Neuron (in vitro differentiated cells): ENCODE data around the gene MKLN1.

Source experiments
- H2AFZ ChIP-seq: one replicate; pipeline ENCODE4 v1.6.1; 2013; ENCODE audit warnings: low read depth, mild to moderate bottlenecking, inconsistent platforms, low read length, moderate library complexity
- H3K27me3 ChIP-seq: one replicate; pipeline ENCODE4 v1.6.1; 2013; ENCODE audit warnings: low read length; ENCODE audit not compliant: insufficient read depth
- H3K36me3 ChIP-seq: one replicate; pipeline ENCODE4 v1.6.1; 2013; ENCODE audit warnings: low read length; ENCODE audit not compliant: insufficient read depth
- H3K4me1 ChIP-seq: one replicate; pipeline ENCODE4 v1.6.1; 2013; ENCODE audit warnings: low read length; ENCODE audit not compliant: insufficient read depth
- H3K4me3 ChIP-seq: 2 replicates; pipeline ENCODE4 v1.5.1; 2013; ENCODE audit warnings: mild to moderate bottlenecking, low read length, moderate library complexity
- H3K9me3 ChIP-seq: one replicate; pipeline ENCODE4 v1.6.1; 2013; ENCODE audit warnings: low read length

Gene MKLN1

GRCh38 chr7:131524703-131525102 is 197.0 kb downstream of the MKLN1 start:
- Histone ChIP-seq H3K27me3 (no peaks in the 10 kb centered on the region), H2AFZ (no peak overlapping the region), H3K4me3 (no peak overlapping the region), H3K9me3 (no peaks in the 10 kb centered on the region), H3K36me3 (peaks cover 9% of the 10 kb centered on the region), H3K4me1 (peaks cover 7% of the 10 kb centered on the region)

- Histone ChIP-seq H3K36me3 (peaks cover 5% of the 10 kb centered on the region), H3K9me3 (no peaks in the 10 kb centered on the region), H3K4me1 (peaks cover 7% of the 10 kb centered on the region), H2AFZ (no peak overlapping the region), H3K4me3 (no peak overlapping the region), H3K27me3 (no peaks in the 10 kb centered on the region)
These were observed 198.1 kb downstream of the MKLN1 start for GRCh38 chr7:131525820-131526219.

GRCh38 chr7:131527456-131527855 is 199.8 kb downstream of the MKLN1 start:
- Histone ChIP-seq H3K27me3 (no peaks in the 10 kb centered on the region), H3K9me3 (peaks cover 4% of the 10 kb centered on the region), H2AFZ (no peak overlapping the region), H3K4me3 (no peak overlapping the region), H3K36me3 (peaks cover 10% of the 10 kb centered on the region), H3K4me1 (peaks cover 7% of the 10 kb centered on the region)

- no peak overlapping the region for H2AFZ ChIP-seq
- H3K36me3 ChIP-seq: peaks cover 23% of the 10 kb centered on the region
These were observed 201.5 kb downstream of the MKLN1 start for GRCh38 chr7:131529179-131529578.

GRCh38 chr7:131529617-131530016 is 201.9 kb downstream of the MKLN1 start:
- H3K4me3 ChIP-seq: no peak overlapping the region
- peaks cover 23% of the 10 kb centered on the region for H3K36me3 ChIP-seq
- no peak overlapping the region for H2AFZ ChIP-seq
- H3K4me1 ChIP-seq: peaks cover 7% of the 10 kb centered on the region
- H3K9me3 ChIP-seq: peaks cover 4% of the 10 kb centered on the region
- H3K27me3 ChIP-seq: no peaks in the 10 kb centered on the region

More at GRCh38 chr7:131529179-131529578, 201.5 kb downstream of the MKLN1 start:
- no peaks in the 10 kb centered on the region for H3K27me3 ChIP-seq
- H3K4me3 ChIP-seq: no peak overlapping the region
- peaks cover 4% of the 10 kb centered on the region for H3K9me3 ChIP-seq
- H3K4me1 ChIP-seq: peaks cover 7% of the 10 kb centered on the region

- H3K36me3 ChIP-seq: peaks cover 23% of the 10 kb centered on the region
- peaks cover 4% of the 10 kb centered on the region for H3K9me3 ChIP-seq
- peaks cover 7% of the 10 kb centered on the region for H3K4me1 ChIP-seq
These were observed 202.5 kb downstream of the MKLN1 start for GRCh38 chr7:131530137-131530536.

GRCh38 chr7:131532570-131533091 is 205.0 kb downstream of the MKLN1 start:
- H3K4me3 ChIP-seq: no peak overlapping the region
- peaks cover 7% of the 10 kb centered on the region for H3K4me1 ChIP-seq
- H3K27me3 ChIP-seq: no peaks in the 10 kb centered on the region
- peaks cover 4% of the 10 kb centered on the region for H3K9me3 ChIP-seq
- no peak overlapping the region for H2AFZ ChIP-seq
- peaks cover 28% of the 10 kb centered on the region for H3K36me3 ChIP-seq

More at GRCh38 chr7:131530137-131530536, 202.5 kb downstream of the MKLN1 start:
- Histone ChIP-seq H2AFZ (no peak overlapping the region), H3K27me3 (no peaks in the 10 kb centered on the region), H3K4me3 (no peak overlapping the region)

GRCh38 chr7:131533151-131533559 is 205.5 kb downstream of the MKLN1 start:
- Histone ChIP-seq H3K4me1 (peaks cover 7% of the 10 kb centered on the region), H3K9me3 (peaks cover 4% of the 10 kb centered on the region), H2AFZ (no peak overlapping the region), H3K36me3 (peaks cover 31% of the 10 kb centered on the region), H3K27me3 (no peaks in the 10 kb centered on the region), H3K4me3 (no peak overlapping the region)

GRCh38 chr7:131533566-131534561 is 206.2 kb downstream of the MKLN1 start:
- no peak overlapping the region for H3K4me3 ChIP-seq
- H2AFZ ChIP-seq: no peak overlapping the region
- H3K4me1 ChIP-seq: peaks cover 7% of the 10 kb centered on the region
- no peaks in the 10 kb centered on the region for H3K27me3 ChIP-seq
- peaks cover 4% of the 10 kb centered on the region for H3K9me3 ChIP-seq
- H3K36me3 ChIP-seq: peaks cover 29% of the 10 kb centered on the region

GRCh38 chr7:131536361-131536849 is 208.7 kb downstream of the MKLN1 start:
- H3K4me3 ChIP-seq: no peak overlapping the region
- peaks cover 2% of the 10 kb centered on the region for H3K9me3 ChIP-seq
- H2AFZ ChIP-seq: no peak overlapping the region
- H3K4me1 ChIP-seq: no peaks in the 10 kb centered on the region
- H3K36me3 ChIP-seq: peaks cover 40% of the 10 kb centered on the region
- H3K27me3 ChIP-seq: no peaks in the 10 kb centered on the region

GRCh38 chr7:131537571-131537978 is 209.9 kb downstream of the MKLN1 start:
- peaks cover 37% of the 10 kb centered on the region for H3K36me3 ChIP-seq
- no peaks in the 10 kb centered on the region for H3K27me3 ChIP-seq

GRCh38 chr7:131538071-131538812 is 210.6 kb downstream of the MKLN1 start:
- Histone ChIP-seq H3K36me3 (peaks cover 33% of the 10 kb centered on the region), H3K27me3 (no peaks in the 10 kb centered on the region), H3K4me3 (no peak overlapping the region), H3K9me3 (no peaks in the 10 kb centered on the region), H3K4me1 (no peaks in the 10 kb centered on the region), H2AFZ (no peak overlapping the region)

More at GRCh38 chr7:131537571-131537978, 209.9 kb downstream of the MKLN1 start:
- Histone ChIP-seq H2AFZ (no peak overlapping the region), H3K4me1 (no peaks in the 10 kb centered on the region), H3K4me3 (no peak overlapping the region), H3K9me3 (no peaks in the 10 kb centered on the region)

GRCh38 chr7:131538813-131539179 is 211.1 kb downstream of the MKLN1 start:
- no peak overlapping the region for H2AFZ ChIP-seq
- peaks cover 34% of the 10 kb centered on the region for H3K36me3 ChIP-seq
- H3K4me1 ChIP-seq: no peaks in the 10 kb centered on the region
- no peak overlapping the region for H3K4me3 ChIP-seq
- no peaks in the 10 kb centered on the region for H3K27me3 ChIP-seq
- H3K9me3 ChIP-seq: no peaks in the 10 kb centered on the region
